Stimulated activated CD8-positive, alpha-beta memory T cell treated with anti-CD3 and anti-CD28 coated beads, Interleukin-7, amount 100 ng/mL, for 4 hours (primary cell): ENCODE results near the gene CPM.

Experiments used
- DNase-seq, 2 donors: peaks; one replicate each; pipeline ENCODE4 v3.0.0-alpha.2; 2020; ENCODE audit warnings: low read depth in 2 of 2

Gene CPM

GRCh38 chr12:68956466-68956865, 23.5 kb upstream of the CPM start:
- no peak for DNase-seq

- no peak for DNase-seq
Measured at GRCh38 chr12:68954811-68955210, 21.8 kb upstream of the CPM start.

GRCh38 chr12:68953536-68953935, 20.6 kb upstream of the CPM start:
- no peak for DNase-seq

GRCh38 chr12:68951652-68952051, 18.7 kb upstream of the CPM start:
- no peak for DNase-seq

- no peak for DNase-seq
Measured at GRCh38 chr12:68950511-68950910, 17.5 kb upstream of the CPM start.

GRCh38 chr12:68945255-68945654, 12.3 kb upstream of the CPM start:
- DNase-seq, result no peak

- no peak for DNase-seq
Measured at GRCh38 chr12:68944296-68945076, 11.5 kb upstream of the CPM start.

- DNase-seq, result no peak
Measured at GRCh38 chr12:68943848-68944247, 10.9 kb upstream of the CPM start.

- no peak for DNase-seq
Measured at GRCh38 chr12:68940731-68941130, 7.8 kb upstream of the CPM start.

- no peak for DNase-seq
Measured at GRCh38 chr12:68939505-68939904, 6.5 kb upstream of the CPM start.

- no peak for DNase-seq
Measured at GRCh38 chr12:68934392-68934791, 1.4 kb upstream of the CPM start.

GRCh38 chr12:68932128-68932960, 627 bp downstream of the CPM start:
- DNase-seq, result no peak

- no peak for DNase-seq
Measured at GRCh38 chr12:68930178-68930577, 2.8 kb downstream of the CPM start.

- DNase-seq, result no peak
Measured at GRCh38 chr12:68924546-68924945, 8.4 kb downstream of the CPM start.

GRCh38 chr12:68919581-68920239, 13.3 kb downstream of the CPM start:
- no peak for DNase-seq

- no peak for DNase-seq
Measured at GRCh38 chr12:68918960-68919359, 14.0 kb downstream of the CPM start.

- DNase-seq, result no peak
Measured at GRCh38 chr12:68915055-68915454, 17.9 kb downstream of the CPM start.

GRCh38 chr12:68913682-68914081, 19.3 kb downstream of the CPM start:
- DNase-seq, result no peak

GRCh38 chr12:68912916-68913315, 20.1 kb downstream of the CPM start:
- DNase-seq, result no peak

GRCh38 chr12:68911197-68911718, 21.7 kb downstream of the CPM start:
- no peak for DNase-seq

GRCh38 chr12:68910128-68910527, 22.8 kb downstream of the CPM start:
- no peak for DNase-seq

- no peak for DNase-seq
Measured at GRCh38 chr12:68908076-68908475, 24.9 kb downstream of the CPM start.
